ENCODE results near the gene C16orf92.

GRCh38 chr16:29986931-29987330 lies 36.1 kb upstream of the C16orf92 start:
- TF ChIP-seq POLR2A (IDR thresholded peaks at IDR 0.05) (no peak), CTCF (IDR thresholded peaks at IDR 0.05) (no peak), POLR2AphosphoS5 (IDR thresholded peaks at IDR 0.05) (no peak)
